Fibroblast of lung (primary cell): ENCODE results near the gene TUBD1. TPM values are rescaled to one million over a fixed set of nuclear protein-coding genes. Genes with fewer than 3 reads are reported as not detected.
A peak's percentile ranks its signal among the peaks of the same experiment; 100 is the strongest.

Experiments
- DNase-seq, 2 donors: peaks; one replicate each; pipeline versions ENCODE4 v3.0.0 to v3.0.0-alpha.2; 2010; ENCODE audit warnings: low read depth in 2 of 2
- H2AFZ ChIP-seq: 2 replicates; pipeline ENCODE4 v1.5.1; 2012; ENCODE audit warnings: low read length, control low read depth, inconsistent platforms
- H3K27ac ChIP-seq: 2 replicates; pipeline ENCODE4 v1.5.1; 2011; ENCODE audit warnings: low read length, control low read depth; ENCODE audit not compliant: insufficient read depth
- H3K27me3 ChIP-seq: 2 replicates; pipeline ENCODE4 v1.5.1; 2011; ENCODE audit warnings: mild to moderate bottlenecking, low read length; ENCODE audit not compliant: control insufficient read depth, insufficient read depth
- H3K36me3 ChIP-seq: 2 replicates; pipeline ENCODE4 v1.5.1; 2011; ENCODE audit warnings: low read length; ENCODE audit not compliant: control insufficient read depth, insufficient read depth
- H3K4me1 ChIP-seq: 2 replicates; pipeline ENCODE4 v1.5.1; 2011; ENCODE audit warnings: low read length; ENCODE audit not compliant: control insufficient read depth, insufficient read depth; ENCODE audit errors: extremely low read depth
- H3K4me2 ChIP-seq: 2 replicates; pipeline ENCODE4 v1.5.1; 2011; ENCODE audit warnings: low read length, control low read depth; ENCODE audit not compliant: insufficient read depth; ENCODE audit errors: extremely low read depth
- H3K4me3 ChIP-seq, 4 experiments: fragments of 200-600 bp in 1 of 4; sonication (generic) in 1 of 4; replicated peaks in 1 of 4; 2 replicates each; pipeline ENCODE4 v1.5.1; 2011 to 2016; ENCODE audit warnings: low read length in 4 of 4, low read depth in 3 of 4, mild to moderate bottlenecking in 3 of 4, control low read depth in 2 of 4, inconsistent platforms in 1 of 4, mixed read lengths in 1 of 4; ENCODE audit not compliant: insufficient read depth in 1 of 4; ENCODE audit errors: control extremely low read depth in 1 of 4
- H3K79me2 ChIP-seq: 2 replicates; pipeline ENCODE4 v1.5.1; 2012; ENCODE audit warnings: mild to moderate bottlenecking, low read length, inconsistent platforms; ENCODE audit not compliant: control insufficient read depth, insufficient read depth
- H3K9ac ChIP-seq: 2 replicates; pipeline ENCODE4 v1.5.1; 2011; ENCODE audit warnings: mild to moderate bottlenecking, low read length, control low read depth; ENCODE audit not compliant: insufficient read depth
- H3K9me3 ChIP-seq: 2 replicates; pipeline ENCODE4 v1.5.1; 2012; ENCODE audit warnings: low read depth, low read length; ENCODE audit not compliant: control insufficient read depth, insufficient read depth
- H4K20me1 ChIP-seq: 2 replicates; pipeline ENCODE4 v1.5.1; 2011; ENCODE audit warnings: low read length; ENCODE audit not compliant: control insufficient read depth, insufficient read depth; ENCODE audit errors: extremely low read depth
- CTCF ChIP-seq, 2 donors: IDR thresholded peaks in 1 of 2; conservative IDR thresholded peaks in 1 of 2; 1 replicate in 1 of 2; 2 replicates in 1 of 2; pipeline ENCODE4 v1.5.1; 2011 to 2012; ENCODE audit warnings: low read length in 2 of 2, control low read depth in 1 of 2, inconsistent platforms in 1 of 2, low read depth in 1 of 2, mild to moderate bottlenecking in 1 of 2
- EZH2 ChIP-seq: IDR thresholded peaks from 2 replicates; pipeline ENCODE4 v1.5.1; 2012; ENCODE audit warnings: low read length, control low read depth, mild to moderate bottlenecking; ENCODE audit errors: missing control alignments
- polyA plus RNA-seq, 2 donors: library from polyadenylated mRNA; depleted of rRNA in 1 of 2; stranded (reverse) in 1 of 2; unstranded in 1 of 2; fragments of >200 nt; gene quantifications; 2 replicates each; pipeline ENCODE4 v1.2.1, GENCODE V29; 2011 to 2012; ENCODE audit warnings: missing spikeins in 1 of 2
- total RNA-seq: library from RNA; depleted of rRNA; stranded (reverse); fragments of >200 nt; gene quantifications from 2 replicates; pipeline ENCODE4 v1.2.1, GENCODE V29; 2014

The TUBD1 gene
- total and polyA plus RNA-seq, 2 donors (not counting 1 experiment from before 2014, with no cell fraction given), result 3.6 to 5.6 TPM

GRCh38 chr17:59825533-59826322 lies 67.0 kb downstream of the TUBD1 start:
- H3K27ac ChIP-seq, result peak overlapping the region; percentile 69

GRCh38 chr17:59815965-59816364 lies 76.8 kb downstream of the TUBD1 start:
- H3K36me3 ChIP-seq, result no peaks in the 10 kb centered on the region
- H3K27me3 ChIP-seq, result no peaks in the 10 kb centered on the region
- no peaks in the 10 kb centered on the region for H3K79me2 ChIP-seq
- no peak overlapping the region for H3K9ac ChIP-seq
- H3K4me2 ChIP-seq, result no peak overlapping the region
- DNase-seq, result peak; percentile 38 to 71
- no peak overlapping the region for H3K27ac ChIP-seq
- no peaks in the 10 kb centered on the region for H3K9me3 ChIP-seq
- peaks cover 2% of the 10 kb centered on the region for H3K4me1 ChIP-seq
- TF ChIP-seq EZH2 (no peak), CTCF (conservative IDR thresholded peaks at IDR 0.05 in 1 of 2, IDR thresholded peaks at IDR 0.05 in 1 of 2; ENCODE audit: low read depth in 1 of 2, low read length in 2 of 2) (no peak)
- H4K20me1 ChIP-seq, result no peaks in the 10 kb centered on the region
- no peak overlapping the region for H3K4me3 ChIP-seq
- H2AFZ ChIP-seq, result no peak overlapping the region

More at GRCh38 chr17:59825533-59826322, 67.0 kb downstream of the TUBD1 start:
- peaks cover 8% of the 10 kb centered on the region for H3K79me2 ChIP-seq
- peak overlapping the region in 1 of 4 experiments; percentile 21 for H3K4me3 ChIP-seq
- H3K4me2 ChIP-seq, result peak overlapping the region; percentile 56
- H4K20me1 ChIP-seq, result no peaks in the 10 kb centered on the region
- peaks cover 38% of the 10 kb centered on the region for H3K4me1 ChIP-seq
- no peaks in the 10 kb centered on the region for H3K9me3 ChIP-seq
- no peak overlapping the region for H2AFZ ChIP-seq
- peak overlapping the region; percentile 10 for H3K9ac ChIP-seq
- DNase-seq, result peak; percentile 91 to 97
- H3K27me3 ChIP-seq, result no peaks in the 10 kb centered on the region
- no peak for TF ChIP-seq CTCF (conservative IDR thresholded peaks at IDR 0.05 in 1 of 2, IDR thresholded peaks at IDR 0.05 in 1 of 2; ENCODE audit: low read depth in 1 of 2, low read length in 2 of 2)
- no peak for TF ChIP-seq EZH2
- H3K36me3 ChIP-seq, result no peaks in the 10 kb centered on the region

DNA sequence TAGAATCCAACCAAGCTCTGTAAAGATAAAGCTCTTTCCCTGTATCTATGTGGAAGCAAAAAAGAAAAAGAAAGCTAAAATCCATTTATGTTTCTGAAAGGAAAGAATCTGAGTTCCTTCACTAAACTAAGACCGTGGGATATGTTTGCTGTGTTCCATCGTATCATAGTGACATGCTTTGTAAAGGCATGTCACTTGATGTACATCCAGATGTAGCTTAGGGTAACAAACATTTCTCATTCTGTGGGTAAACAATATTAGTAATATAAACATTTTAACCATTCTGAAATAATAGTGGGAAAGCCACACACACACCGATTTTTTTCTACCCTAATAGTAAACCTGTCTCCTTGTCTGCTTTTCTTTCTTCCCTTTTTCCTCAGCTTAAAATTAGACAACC lies 78.1 kb downstream of the TUBD1 start:
- DNase-seq, result peak in 1 of 2 donors; percentile 75
- Histone ChIP-seq H3K79me2 (no peaks in the 10 kb centered on the region), H3K9me3 (no peaks in the 10 kb centered on the region), H2AFZ (no peak overlapping the region), H3K4me1 (peaks cover 2% of the 10 kb centered on the region), H4K20me1 (no peaks in the 10 kb centered on the region), H3K27me3 (no peaks in the 10 kb centered on the region), H3K4me2 (no peak overlapping the region), H3K9ac (no peak overlapping the region), H3K27ac (no peak overlapping the region), H3K36me3 (no peaks in the 10 kb centered on the region), H3K4me3 (no peak overlapping the region)
- TF ChIP-seq CTCF (conservative IDR thresholded peaks at IDR 0.05 in 1 of 2, IDR thresholded peaks at IDR 0.05 in 1 of 2; ENCODE audit: low read depth in 1 of 2, low read length in 2 of 2), result no peak
- TF ChIP-seq EZH2, result no peak
